HL-60/S4 treated with phorbol 12-myristate 13-acetate at 8.2 ng/mL for 4 days and 3 days (cell line): Measurements from ENCODE around the gene TDRD7.

ENCODE experiments used
- in situ Hi-C: fragments of 300-500 bp; cut with MboI; formaldehyde crosslinking; loops from 2 replicates; pipeline ENCODE4 v1.15.0; 2022; ENCODE audit warnings: low sequenced_read_pairs

Gene TDRD7

DNA sequence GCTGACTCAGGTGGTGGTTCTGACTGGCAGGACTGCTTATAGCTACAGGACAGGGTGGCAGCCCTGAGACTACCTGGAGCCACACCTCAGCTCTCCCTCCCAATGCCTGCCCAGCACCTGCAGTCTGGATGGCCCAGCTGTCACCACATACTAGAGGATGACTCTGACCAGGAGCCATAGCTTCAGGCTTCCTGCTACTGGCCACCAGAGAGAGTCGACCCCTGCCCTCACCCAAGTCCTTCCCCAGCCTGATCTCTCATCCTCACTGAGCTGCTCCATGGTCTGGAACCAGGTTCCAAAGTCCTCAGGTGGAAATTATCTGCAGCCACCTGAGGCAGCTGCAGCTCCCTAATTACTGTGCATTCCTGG lies 25.6 kb upstream of the TDRD7 start:
- in situ Hi-C loops, result loop anchor here (10.0 to 25.0 kb wide), 2 partner anchors 219 to 524 kb away; partner anchors contain the start of gene ZNF782

DNA sequence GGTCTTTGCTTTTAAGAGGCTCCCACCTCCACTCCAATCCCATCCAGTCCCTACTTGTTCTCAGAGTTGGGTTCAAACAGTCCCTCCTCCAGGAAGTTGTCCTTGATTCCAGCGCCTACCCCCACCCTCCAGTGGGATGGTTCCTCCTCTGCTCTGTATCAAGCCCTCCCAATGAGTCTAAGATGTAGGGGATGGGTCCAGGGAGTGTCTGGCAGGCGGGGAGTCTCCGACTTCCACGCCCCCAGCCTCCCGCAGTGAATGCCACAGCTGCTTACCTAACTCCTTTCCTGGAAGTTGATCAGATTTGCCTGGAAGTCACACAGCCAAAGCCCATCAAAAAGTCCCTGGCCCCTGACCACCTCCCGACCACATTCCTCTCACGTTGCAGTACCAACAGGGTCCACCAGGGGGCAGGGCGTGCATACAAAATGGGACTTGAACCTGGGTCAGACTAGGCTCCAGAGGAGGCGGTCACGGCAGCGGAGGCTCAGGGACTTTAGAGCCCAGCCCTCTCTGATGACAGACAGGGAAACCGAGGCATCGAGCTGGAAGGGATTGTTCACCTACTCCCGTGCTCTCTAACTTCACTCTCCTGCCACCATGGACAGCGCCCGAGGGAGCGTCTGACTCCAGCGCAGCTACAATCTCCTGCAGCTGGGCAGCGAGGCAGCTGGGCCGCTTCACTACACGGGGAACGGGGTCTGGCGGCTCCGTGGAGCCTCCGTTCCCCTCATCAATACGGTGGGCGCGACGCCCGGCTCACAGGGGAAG lies 25.0 kb upstream of the TDRD7 start:
- in situ Hi-C loops, result loop anchor here (10.0 to 25.0 kb wide), 2 partner anchors 218 to 525 kb away; partner anchors contain the start of gene ZNF782

- in situ Hi-C loops, result loop anchor here (10.0 to 25.0 kb wide), 2 partner anchors 217 to 525 kb away; partner anchors contain the start of gene ZNF782
Observed at GRCh38 chr9:97387504-97387886, 24.4 kb upstream of the TDRD7 start.

DNA sequence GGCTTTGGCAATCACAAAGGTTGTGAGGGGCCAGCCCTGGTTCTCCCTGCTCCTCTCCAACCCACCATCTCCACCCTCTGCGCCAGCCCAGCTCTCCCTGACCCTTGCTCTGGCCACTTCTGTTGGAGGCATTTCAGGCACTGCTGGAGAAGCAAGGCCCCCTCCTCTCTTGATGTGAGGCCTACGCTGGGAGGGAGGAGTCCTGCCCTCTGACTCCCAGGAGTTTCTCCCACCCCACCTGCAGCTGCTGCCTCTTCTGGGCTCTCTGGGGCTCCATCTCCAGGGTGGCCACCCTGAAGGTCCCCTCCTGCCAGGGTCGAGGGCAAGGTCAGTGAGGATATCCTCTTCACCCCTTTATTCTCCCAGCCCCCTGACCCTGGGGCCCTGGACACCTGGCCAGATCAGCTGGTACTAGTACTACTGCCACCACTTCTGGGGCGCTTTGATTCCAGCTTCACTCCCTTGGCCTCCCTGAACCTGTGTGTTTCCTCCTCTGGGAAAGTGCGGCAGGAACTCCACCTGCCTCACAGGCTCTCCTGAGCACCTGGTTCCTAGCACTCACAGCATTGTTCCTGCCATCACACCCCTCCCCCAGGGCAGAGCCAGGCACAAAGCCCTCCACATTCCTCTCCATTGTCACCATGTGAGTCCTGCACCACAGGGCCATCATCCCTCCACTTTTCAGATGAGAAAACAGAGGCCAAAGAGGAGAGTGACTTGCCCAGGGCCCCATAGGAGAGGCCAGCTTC lies 23.8 kb upstream of the TDRD7 start:
- in situ Hi-C loops, result loop anchor here (10.0 to 25.0 kb wide), 2 partner anchors 217 to 526 kb away; partner anchors contain the start of gene ZNF782

DNA sequence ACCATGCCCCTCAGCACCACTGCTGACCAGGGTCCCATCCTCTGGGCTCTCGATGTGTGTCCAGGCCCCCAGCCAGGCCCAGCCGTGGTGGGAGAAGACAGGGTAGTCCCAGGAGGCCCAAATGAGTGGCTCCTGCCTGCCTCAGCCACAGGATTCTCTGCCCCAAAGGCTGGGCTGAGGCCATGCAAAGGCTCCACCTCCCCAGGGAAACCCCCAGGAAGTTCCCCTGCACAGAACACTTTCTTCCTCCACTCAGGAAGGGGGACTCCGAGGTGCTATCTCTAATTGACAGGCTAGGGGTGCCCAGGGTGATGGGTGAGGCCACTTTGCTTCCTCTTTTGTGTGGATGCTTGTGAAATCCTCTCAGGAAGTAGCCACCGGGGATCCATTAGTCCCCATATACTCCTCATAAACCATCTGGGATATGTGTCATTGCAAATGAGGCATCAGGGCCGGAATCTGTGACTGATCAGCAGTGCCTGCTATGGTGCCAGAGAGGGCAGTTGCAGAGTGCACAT lies 23.1 kb upstream of the TDRD7 start:
- in situ Hi-C loops, result loop anchor here (10.0 to 25.0 kb wide), 2 partner anchors 216 to 526 kb away; partner anchors contain the start of gene ZNF782

- in situ Hi-C loops, result loop anchor here (10.0 to 25.0 kb wide), 2 partner anchors 216 to 527 kb away; partner anchors contain the start of gene ZNF782
Observed at GRCh38 chr9:97389249-97389648, 22.6 kb upstream of the TDRD7 start.

- in situ Hi-C loops, result loop anchor here (25.0 kb wide), 1 partner anchor 529 kb away; the partner anchor contains the start of gene ZNF782
Observed at GRCh38 chr9:97390791-97391406, 21.0 kb upstream of the TDRD7 start.

- in situ Hi-C loops, result loop anchor here (25.0 kb wide), 1 partner anchor 533 kb away; the partner anchor contains the start of gene ZNF782
Observed at GRCh38 chr9:97394881-97395280, 17.0 kb upstream of the TDRD7 start.

DNA sequence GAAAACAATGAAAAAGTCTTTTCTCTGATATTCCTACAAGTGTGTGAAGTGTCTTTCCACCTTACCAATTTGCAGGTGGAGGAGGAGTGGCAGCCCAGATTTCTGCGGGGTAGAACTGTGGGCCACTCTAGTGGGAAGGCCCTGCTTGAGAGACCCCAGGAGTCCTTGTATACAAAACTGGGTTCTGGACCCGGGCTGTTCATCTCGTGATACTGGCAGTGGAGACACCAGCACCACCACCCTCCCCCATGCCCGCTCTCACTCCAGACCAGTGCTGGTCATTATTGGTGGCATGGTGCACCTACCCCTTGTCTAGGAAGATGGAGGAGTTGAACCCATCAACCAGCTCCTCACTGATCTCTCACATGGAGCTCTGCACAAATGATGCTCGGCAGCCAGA lies 16.2 kb upstream of the TDRD7 start:
- in situ Hi-C loops, result loop anchor here (25.0 kb wide), 1 partner anchor 533 kb away; the partner anchor contains the start of gene ZNF782

DNA sequence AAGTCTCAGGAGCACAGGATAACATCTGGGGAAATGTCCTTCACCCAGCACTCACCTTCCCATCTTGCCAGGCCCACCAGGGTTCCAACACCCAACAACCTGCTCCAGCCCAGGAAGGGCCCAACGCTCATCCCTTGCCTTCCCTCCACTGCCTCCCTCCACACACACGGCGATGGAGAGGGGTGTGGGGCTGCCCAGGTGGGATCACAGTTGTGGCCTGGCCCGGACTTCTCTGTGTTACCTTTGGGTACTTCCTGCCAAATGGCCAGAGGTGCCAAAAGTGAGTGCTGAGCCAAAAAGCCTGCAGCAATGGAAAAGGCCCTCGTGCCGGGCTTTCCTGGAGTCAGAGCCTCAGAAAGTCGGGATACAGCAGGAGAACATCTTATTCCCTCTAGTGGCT lies 15.6 kb upstream of the TDRD7 start:
- in situ Hi-C loops, result loop anchor here (25.0 kb wide), 1 partner anchor 534 kb away; the partner anchor contains the start of gene ZNF782

DNA sequence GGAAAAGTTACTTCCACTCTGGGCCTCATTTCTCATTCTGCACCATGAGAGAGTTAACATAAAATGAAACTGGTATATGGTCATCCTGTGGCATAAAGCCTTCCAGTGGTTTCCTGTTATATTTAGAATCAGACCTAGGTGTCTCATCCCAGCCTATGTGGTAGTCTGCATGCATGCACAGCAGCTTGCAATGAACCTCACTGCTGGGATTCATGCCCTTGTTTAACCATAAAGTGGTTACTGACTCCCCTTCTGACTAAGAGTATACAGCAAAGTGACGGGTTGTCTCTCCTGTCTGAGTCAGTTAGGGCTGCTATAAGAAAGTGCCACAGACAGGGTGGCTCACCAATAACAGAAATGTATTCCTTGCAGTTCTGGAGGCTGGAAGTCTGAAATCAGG lies 14.7 kb upstream of the TDRD7 start:
- in situ Hi-C loops, result loop anchor here (25.0 kb wide), 1 partner anchor 535 kb away; the partner anchor contains the start of gene ZNF782

DNA sequence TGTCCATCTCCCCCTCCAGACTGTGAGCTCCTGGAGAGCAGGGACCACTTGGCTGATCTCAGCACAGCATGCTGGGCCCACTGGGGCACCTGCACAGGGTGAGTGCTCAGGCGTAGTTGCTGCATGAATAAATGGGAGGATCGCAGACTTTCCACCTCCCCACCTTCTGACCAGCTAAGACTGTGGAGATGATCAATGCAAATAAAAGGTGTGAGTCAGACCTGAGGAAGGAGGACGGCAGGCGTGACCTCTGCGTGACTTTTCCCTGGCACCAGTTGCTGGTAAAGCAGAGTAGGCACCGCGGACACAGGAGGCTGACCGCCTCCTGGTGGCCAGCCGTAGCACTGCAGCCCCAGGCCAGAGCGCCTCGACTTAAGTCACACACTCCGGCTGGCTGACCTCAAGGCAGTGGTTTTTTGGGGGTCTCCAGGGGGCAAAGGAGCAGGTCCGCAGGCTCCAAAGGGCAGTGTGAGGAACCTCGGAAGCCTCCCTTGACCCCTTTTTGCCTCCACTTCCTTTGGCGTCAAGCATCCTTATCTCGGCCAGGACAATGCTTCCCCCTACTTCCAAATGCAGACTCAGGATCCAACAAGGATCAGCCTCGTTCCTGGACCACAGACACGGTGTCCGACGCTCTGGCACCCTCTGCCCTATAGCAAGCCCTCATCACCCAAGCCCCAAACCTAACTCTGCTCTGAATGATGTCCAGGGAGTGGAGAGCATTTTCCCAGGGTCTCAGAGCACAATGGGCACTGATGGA lies 12.7 kb upstream of the TDRD7 start:
- in situ Hi-C loops, result loop anchor here (25.0 kb wide), 1 partner anchor 537 kb away; the partner anchor contains the start of gene ZNF782

DNA sequence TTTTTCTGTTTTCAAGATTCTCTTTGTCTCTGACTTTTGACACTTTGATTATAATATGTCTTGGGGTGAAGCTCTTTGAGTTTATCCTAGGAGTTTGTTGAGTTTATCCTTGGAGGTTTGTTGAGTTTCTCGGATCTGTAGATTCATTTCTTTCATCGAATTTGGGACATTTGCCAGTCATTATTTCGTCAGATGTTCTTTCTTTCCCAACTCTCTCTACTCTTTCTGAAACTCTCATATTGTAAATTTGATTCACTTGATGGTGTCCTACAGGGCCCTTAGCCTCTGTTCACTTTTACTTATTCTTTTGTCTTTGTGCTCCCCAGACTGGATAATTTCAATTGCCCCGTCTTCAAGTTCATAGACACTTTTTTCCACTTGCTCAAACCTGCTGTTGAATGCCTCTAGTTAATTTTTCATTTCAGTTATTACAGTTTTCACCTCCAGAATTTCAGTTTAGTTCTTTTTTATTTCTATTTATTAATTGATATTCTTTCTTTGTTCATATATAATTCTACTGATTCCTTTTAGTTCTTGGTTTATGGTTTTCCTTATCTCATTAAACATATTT lies 8.1 kb upstream of the TDRD7 start:
- in situ Hi-C loops, result no loop called here

DNA sequence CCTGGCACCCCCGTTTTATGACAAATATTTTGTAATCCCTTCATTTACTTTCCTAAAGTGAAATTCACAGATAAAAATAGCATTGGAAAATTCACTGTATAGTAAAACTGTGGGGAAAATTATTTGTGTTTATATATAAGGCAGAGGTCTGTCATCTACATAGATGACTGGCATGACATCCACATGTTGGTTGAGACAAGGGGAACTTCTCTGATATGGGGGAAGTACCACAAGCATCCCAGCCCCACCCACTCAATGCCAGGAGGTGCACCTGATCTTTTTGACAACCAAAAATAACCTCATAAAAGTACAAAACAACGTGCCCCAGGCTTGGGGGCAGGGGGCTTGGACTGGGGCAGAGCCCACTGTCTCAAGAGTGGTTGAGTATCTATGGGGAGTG lies 6.3 kb upstream of the TDRD7 start:
- in situ Hi-C loops, result no loop called here

- in situ Hi-C loops, result no loop called here
Observed at GRCh38 chr9:97406620-97407177, 5.2 kb upstream of the TDRD7 start.

- in situ Hi-C loops, result no loop called here
Observed at GRCh38 chr9:97408562-97408961, 3.3 kb upstream of the TDRD7 start.

- in situ Hi-C loops, result no loop called here
Observed at GRCh38 chr9:97411440-97411788, 482 bp upstream of the TDRD7 start.

- in situ Hi-C loops, result no loop called here
Observed at GRCh38 chr9:97412626-97413385, 910 bp downstream of the TDRD7 start.

DNA sequence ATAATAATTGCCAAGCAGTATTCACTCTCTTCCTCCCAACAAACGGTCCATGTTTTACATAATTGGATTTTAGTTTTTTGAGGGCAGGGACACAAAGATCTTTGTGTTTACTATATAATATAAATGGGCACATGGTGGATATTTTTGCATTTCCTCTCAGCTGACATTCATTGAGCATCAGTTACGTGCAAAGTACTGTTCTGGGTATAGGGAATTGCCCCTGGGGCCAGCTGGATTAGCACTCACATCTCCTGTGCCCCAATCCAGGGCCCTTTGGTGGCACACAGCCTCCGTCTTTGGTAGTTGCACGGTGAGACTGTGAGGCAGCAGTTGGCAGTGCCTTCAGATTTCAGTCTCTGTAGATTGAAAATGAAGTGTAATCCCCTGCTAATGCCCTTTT lies 1.6 kb downstream of the TDRD7 start:
- in situ Hi-C loops, result no loop called here
